GM04504 (cell line): ENCODE results near the gene CDH4.
A peak's percentile ranks its signal among the peaks of the same experiment; 100 is the strongest.

Experiments used
- DNase-seq: peaks from one replicate; pipeline ENCODE4 v3.0.0-alpha.2; 2012; ENCODE audit warnings: low read depth

The CDH4 gene

DNA sequence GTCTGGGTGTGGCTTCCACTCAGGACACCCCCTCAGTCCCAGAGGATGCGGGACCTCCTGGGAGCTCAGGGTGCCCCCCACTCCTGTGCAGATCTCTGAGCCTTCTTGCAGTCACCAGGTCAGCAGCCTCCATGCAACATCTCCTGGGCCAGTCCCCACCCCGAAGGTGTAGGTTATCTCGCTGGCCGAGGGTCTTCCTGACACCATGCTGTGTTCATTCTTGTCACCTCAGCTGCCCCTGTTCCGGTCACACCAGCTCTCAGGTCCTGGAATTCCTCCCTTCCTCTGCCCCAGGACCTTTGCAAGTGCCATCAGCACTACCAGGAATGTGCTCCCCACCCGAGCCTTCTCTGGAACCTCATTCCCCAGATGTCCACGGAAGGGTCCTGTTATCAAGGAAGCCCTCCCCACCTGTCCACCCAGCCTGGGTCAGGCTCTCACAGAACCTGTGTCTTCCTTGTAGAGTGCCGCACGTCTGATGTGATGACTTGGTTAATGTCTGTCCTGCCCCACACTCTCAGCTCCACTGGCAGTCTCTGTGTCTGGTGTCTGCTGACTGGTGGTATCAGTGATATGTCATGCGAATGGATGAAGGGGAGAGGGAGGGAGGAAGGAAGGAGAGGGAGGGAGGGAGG, 484.1 kb downstream of the CDH4 start:
- DNase-seq = no peak

DNA sequence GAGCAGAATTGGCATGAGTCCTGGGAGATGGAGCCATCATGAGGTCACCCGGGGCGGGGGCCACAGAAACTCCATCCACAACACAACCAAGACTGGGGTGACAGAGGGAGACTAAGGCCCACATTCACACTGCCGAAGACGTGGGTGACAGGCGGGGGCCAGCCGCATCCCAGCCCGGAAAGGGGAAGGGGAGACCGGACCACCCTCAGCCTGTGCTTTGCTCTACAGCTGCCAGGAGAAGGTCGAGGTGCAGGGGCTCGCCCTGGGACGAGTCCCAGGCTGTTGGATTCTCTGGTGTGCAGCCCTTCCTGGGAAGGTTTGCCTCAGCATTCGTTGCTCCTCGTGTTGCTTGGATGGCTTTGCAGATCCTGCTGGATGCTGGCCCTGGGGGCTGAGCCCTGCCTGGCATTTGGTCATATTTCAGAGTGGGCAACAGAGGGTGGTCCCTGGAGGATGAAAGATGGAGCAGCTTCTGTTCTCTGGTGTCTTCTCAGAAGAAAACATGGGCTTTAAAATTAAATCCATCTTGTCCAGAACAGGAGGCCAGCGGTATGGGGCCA, 484.8 kb downstream of the CDH4 start:
- no peak for DNase-seq

DNA sequence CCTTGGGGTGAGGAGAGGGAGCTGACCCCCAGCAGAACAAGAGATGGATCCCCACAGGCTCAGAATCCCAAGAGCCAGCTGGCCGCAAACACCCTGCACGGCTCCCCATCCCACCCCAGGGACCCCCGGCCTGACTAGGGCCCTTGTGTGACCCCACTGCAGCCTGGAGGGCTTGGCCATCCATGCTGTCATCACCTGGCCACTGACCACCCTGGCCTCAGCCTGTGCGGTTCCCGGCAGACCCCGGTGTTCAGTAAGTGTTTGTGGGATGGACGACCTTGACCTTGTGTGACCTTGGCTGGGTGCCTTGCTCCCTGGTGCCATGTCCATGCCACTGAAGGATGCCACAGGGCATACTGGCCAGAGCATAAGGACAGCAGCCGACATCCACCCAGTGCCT, 485.3 kb downstream of the CDH4 start:
- no peak for DNase-seq

DNA sequence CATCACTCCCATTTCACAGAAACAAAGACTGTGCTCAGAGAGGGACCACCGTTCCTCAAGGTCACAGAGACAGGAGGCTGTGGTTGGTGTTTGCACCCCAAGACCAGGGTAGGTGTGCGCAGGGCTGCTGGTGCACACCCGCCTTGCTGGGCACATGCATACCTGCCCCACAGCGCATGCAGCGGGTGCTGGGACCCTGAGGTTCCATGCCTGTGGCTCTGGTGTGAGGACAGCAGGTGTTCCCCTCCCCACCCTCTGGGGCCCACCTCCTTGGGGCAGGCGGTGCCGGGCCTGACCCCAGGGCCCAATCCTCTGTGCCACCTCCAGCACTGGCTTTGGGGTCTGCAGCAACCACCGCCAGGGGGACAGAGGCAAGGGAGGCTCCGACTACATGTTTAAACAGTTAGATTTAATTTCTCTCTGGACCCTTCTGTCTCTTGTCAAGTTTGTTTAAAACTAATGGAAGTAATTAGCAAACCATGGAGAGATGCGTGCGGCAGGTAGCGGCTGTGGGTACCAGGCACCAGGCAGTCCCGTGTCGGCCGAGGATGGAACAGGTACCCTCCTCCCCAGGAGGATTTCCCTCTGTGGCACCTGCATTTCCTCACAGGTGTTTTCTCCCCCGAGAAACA, 485.9 kb downstream of the CDH4 start:
- no peak for DNase-seq

DNA sequence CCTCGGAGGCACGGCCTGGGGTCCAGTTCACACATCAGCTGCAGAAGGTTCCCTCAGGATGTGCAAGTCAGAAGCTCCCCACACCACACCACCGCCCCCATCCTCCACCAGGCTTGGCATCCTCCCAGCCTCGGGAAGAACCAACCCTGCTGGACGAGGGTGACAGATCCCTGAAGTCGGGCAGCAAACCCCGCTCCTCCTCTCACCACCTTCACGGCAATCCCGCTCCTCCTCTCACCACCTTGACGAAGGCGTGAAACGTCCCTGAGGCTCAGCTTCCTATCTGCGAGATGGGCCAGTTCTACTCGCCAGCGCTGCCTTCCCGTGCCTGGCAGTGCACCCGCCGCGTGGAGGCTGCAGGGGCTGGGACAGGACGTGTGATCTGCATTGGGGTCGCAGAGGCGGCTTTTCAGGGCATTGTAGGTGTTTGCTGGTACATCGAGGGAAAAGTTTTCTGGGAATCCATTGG, 486.6 kb downstream of the CDH4 start:
- DNase-seq = no peak

DNA sequence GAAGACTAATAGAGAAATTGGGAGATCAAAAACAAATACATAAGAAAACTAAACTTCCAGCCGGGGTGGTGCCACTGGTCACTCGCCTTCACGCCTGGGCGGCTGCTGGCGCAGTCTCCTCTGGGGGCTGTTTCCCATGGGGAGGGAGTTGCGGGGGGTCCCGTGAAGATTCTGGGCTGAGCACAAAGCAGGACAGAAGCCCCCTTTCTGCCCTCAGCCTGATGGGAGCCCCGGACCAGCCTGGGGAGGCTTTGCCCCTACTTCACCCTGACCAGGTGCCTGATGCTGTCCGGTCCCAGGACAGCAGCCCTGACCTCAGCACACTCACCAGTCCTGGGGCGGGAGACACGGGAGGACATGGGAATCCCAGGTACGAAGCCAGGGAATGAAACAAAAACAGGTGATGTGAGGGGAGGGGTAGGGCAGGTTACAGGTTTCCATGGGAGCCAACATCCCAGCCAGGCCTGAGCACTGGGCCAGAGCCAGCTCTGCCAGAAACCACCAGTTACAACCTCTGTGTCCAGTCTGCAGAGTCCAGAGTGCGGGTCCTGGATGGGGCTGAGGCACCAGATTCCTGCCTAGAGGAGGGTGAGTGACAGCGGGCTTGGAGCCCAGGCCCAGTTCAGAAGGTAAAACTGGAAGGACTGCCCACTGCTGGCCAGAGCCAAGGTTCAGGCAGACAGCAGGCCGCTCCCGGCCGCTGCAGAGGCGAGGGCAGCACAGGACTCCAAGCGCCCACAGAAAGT, 487.2 kb downstream of the CDH4 start:
- DNase-seq = no peak

DNA sequence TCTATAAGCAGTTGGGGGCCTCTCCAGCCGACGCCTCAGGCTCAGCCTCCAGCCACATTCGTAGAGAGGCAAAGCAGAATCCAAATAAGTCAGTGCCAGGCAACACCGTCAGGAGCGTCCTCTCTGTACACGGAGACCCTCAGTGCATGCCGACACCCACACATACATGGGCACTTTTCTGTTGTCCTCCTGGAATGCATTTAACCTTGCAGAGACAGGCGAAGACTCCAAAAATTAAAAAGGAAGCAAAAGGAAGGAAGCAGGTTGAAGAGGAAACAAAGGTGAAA, 487.7 kb downstream of the CDH4 start:
- no peak for DNase-seq

DNA sequence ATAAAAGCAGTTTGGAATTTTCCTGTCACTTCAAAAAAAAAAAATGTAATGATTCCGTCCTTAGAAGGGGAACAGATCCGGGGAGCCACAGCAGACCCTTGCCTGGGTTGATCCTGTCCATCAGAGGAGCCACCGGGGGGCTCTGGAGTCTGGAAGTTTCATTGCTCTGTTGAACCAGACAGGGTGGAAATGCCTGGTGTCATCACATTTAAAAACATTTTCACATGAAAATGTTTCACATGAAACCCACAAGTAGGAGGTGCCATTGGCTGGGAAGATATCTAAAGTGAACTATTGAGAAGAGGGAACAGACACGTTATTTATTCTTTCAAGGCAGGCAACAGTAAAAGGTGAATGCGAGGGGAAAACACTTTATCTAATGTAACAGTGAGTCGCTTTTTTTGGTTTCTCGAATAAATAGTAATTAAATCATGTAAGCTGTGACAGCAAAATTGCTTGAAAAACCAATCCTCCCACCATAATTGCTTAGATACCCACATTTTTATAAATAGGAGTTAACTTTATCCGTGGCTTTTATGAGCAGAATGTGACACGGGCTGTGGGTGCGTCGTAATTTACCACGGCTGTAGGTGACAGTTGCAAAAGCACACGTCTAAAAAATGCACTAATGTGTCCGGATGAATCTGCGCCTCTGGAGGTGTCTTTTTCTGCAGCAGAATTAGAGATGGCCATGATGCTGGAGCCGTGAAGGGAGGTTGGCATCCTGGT, 490.2 kb downstream of the CDH4 start:
- no peak for DNase-seq

DNA sequence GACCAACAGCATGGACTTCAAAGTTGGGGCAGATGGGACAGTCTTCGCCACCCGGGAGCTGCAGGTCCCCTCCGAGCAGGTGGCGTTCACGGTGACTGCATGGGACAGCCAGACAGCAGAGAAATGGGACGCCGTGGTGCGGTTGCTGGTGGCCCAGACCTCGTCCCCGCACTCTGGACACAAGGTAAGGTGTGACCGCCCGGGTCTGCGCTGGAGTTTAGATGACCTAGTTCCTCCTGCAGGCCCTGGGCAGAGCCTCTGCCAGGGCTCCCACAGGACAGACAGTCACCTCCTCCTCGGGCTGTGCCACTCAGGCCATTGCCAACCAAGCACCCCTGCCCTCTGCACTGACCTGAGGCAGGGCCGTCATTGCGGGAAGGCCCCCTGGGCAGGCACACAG, 491.5 kb downstream of the CDH4 start:
- DNase-seq = no peak

DNA sequence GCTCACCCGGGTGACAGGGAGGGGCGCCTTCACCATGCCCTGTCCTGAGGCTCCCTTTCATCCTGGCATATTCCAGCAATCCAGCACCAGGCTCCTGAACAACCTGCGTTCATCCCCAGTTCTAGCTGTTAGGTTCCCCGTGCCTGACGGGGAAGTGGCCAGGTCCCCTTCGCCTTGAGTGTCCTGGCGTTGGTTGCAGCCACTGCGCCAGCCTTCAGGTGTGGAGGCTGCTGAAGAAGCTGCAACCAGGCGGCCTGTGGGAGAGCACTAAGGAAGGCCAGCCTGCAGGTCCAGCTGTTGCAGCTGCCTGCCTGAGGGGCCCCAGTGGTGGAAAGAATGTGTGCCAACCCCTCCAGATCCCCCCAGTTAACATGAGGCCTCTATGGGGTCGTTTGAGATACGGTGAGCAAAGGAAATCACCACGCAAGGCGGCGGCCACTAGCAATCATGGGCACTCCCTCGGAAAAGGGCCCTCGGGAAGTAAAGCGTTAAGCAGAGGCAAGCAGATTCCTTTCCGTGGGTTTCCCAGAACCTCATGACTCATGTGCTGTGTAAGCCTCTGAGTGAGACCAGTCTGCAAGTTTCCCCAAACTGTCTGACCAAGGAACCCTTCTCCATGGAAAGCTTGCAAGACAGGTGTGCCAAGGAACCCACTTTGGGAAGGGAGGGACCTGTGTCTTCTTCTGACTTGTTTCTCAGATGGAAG, 492.8 kb downstream of the CDH4 start:
- no peak for DNase-seq

DNA sequence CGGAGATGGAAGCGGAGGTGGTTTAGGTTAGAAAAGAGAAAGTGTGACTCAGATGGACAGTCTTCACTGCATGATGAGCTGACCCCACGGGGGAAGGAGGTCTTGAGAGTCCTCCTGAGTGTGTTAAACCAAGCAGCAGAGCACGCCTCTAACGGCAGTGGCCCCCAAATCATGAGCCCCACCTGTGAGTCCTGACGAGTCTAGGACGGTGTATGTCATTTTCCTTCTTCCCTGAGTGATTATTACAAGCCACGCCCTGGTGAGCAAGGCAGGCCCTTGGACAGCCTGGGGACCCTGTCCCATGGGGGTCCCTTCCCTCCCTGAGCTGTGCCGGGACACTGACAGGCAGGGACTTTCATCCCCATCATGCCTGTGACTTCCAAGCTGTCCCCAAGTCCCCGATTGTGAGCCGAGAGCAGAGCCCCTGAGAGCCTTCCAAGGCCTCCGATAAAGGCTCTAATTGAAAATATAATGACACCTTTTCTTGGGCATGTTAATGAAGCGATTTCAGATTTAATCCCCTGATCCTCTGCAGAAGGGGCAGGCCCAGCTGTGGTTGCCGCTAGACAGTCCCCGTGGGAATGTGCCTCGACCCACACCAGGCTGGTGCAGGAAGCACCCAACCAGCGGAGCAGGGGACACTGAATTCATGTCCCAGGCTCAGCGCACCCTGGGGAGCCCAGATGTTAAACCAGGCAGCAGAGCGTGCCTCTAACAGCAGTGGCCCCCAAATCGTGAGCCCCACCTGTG, 493.5 kb downstream of the CDH4 start:
- DNase-seq = no peak

DNA sequence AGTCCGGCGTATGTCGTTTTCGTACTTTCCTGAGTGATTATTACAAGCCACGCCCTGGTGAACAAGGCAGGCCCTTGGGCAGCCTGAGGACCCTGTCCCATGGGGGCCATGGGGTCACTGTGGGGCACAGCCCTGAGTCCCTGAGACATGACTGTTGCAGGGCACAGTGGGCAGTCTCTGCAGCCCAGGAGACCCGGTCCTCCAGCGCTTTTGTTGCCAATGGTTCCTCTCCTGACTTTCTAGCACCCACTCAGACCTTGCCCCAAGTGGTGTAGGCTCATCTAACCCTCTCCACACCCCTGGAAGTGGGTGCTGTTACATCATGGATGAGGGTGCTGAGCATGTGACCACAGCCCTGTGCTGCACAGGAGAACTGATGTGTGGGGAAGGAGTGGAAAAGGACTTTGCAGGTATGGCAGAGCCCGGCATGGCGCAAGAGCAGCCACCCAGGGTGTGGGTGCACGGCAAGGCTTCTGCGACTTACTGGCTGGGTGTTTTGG, 494.1 kb downstream of the CDH4 start:
- no peak for DNase-seq

DNA sequence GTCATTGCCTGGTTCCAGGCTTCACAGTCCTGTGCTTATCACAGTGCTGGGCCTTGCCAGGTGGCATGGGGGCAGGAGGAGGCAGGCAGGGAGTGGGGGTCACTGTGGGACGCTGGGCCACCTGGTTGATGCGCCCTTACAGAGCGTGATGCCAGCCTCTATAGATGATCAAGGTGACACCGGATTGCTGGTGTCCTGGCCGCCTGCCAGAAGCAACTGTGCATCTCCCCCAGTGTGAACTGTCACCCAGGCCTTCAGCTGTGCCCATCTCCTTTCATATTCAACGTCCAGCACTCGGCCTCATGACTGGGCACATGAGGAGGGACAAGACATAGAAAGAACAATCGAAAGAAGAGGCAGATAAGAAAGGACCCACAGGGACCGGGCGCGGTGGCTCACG, 494.7 kb downstream of the CDH4 start:
- DNase-seq = no peak

DNA sequence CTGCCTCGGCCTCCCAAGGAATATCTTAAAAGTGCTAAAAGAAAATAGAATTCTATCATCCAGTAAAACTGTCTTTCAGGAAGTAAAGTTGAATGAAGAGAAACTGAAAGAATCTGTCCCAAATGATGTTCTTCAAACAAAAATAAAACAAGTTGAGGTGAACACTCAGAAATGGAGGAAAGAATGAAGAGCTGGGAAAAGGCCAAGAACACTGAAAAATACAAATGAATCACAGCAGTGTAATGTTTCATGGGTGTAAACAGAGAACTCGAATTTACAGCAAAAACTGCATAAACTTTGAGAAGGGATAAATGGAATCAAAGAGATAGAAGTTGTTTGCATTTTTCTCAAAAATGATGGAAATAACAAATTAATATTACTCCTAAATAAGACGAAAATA, 496.3 kb downstream of the CDH4 start:
- peak; percentile 10 for DNase-seq

DNA sequence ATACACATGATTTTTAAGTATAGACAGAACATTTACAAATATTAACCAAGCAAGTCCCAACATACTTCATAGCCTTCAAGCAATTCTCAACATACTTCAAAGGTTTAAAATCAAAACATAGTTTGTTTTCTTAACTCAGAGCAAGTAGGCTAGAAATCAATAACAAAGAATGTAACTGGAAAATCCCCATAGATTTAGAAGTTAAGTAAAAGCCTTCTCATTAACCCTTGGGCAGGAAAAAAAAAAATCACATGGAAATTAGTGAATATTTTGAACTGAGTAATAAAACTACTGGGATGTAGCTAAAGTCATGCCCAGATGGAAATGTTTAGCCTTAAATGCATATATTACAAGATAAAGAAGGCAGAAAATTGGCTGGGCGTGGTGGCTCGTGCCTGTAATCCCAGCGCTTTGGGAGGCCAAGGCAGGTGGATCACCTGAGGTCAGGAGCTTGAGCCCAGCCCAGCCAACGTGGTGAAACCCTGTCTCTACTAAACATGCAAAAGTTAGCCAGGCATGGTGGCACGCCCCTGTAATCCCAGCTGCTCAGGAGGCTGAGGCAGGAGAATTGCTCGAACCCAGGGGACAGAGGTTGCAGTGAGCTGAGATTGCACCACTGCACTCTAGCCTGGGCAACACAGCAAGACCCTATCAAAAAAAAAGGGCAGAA, 497.5 kb downstream of the CDH4 start:
- DNase-seq = no peak

DNA sequence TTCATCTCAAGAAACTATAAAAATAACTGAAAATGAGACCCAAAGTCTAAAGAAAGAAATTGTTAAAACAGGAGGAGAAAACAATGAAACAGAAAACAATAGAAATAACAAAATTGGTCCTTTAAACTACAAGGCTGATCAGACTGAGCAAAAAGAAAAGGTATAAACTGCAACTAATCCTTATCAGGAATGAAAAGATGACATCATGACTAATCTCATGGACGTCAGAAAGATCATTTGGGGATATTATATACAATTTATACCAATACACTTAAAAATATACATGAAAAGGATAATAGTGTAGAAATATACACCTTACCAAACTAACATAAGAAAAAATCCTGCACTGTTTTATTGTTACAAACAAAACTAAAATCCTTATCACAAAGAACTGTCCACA, 498.0 kb downstream of the CDH4 start:
- DNase-seq = no peak

DNA sequence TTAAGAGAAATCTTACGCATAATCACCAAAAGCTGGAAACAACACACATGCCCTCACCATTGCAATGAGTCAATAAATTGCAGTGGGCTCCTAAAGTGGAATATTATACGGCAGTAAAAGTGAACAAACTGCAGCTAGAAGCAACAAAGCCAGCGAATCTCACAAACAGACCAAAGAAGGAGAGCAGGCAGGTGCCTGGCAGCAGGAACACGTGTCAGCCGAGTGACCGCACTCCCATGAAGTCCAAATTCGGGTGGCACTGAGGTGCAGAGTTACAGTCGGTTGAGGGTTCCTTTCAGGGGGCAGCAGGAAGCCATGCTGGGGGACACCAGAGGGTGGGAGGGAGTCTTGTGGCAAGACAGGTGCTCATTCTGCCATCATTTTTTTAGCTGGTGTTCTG, 500.5 kb downstream of the CDH4 start:
- no peak for DNase-seq

DNA sequence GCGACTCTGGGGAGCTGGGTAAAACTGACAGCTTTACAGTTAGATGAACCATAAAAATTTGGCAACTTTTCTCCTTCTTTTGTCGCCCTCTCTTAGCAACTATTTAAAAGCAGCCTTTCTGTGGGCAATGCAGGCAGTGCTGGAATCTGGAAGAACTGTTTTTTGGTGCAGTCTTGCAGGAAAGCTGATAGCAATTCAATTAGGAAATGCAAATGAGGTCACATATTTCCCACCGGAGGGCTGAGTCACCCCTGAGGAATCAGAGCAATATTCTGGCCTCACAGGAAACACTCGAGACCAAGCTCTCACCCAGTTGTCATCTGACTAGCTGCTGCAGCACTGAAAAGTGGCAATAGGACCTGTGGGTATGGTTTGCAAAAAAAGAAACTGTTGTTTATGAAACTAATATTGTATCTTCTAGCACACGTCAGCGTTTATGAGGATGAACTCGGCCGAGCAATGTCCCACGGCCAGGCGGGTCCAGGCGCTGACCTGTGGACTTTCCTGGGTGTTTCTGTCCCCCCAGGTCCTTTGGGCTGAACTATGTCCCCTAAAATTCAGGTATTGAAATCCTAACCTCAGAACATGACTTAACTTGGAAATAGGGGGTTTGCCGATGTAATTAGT, 501.4 kb downstream of the CDH4 start:
- peak; percentile 56 for DNase-seq

DNA sequence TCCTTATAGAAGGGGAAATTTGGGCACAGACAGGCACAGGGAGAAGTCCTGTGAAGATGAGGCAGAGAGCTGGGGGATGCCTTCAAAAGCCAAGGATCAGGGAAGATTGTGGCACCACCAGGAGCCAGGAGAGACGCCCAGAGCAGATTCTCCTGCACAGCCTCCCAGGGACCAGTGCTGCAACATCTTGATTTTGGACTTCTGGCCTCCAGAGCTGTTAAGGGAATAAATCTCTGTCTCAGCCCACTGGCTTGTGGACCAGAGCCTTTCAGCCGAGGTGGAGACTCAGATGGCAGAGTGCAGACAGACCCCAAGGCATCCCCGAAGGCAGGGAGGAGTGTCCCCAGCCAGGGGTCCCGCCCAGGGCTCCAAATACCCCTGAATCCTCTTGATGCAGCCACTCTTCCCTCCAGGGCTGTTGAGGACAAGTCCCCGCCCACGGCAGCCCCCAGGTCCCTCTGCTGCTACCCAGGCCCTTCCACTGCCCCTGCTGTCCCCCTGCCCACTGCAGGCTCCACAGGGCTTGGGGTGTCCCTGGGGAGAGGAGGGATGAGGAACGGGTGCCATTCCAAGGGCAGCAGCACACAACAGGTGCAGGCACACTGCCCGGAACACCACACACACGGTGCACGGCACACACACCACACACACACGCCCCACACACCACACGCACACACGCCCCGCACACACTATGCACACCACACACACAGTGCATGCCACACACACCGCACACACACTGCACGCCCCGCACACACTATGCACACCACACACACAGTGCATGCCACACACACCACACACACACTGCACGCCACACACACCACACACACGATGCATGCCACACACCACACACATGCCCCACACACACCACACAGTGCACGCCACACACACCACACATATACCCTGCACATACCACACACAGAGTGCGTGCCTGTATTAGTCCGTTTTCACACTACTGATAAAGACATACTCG, 502.2 kb downstream of the CDH4 start:
- no peak for DNase-seq
